ENCODE results near the gene ALG8.

GRCh38 chr11:78056093-78056492 is 83.3 kb downstream of the ALG8 start:
- no peak for TF ChIP-seq CTCF (IDR thresholded peaks at IDR 0.05; ENCODE audit: poor library complexity, severe bottlenecking)
- TF ChIP-seq EZH2 (IDR thresholded peaks at IDR 0.05; ENCODE audit: borderline replicate concordance, insufficient read depth, low read length, poor library complexity, severe bottlenecking), result no peak
- TF ChIP-seq MXI1 (conservative IDR thresholded peaks at IDR 0.05; ENCODE audit: poor library complexity, severe bottlenecking), result no peak
- no peak for TF ChIP-seq TAF1 (IDR thresholded peaks at IDR 0.05; ENCODE audit: low read depth)
- no peak for TF ChIP-seq SMC3 (conservative IDR thresholded peaks at IDR 0.05; ENCODE audit: poor library complexity)
- no peak for TF ChIP-seq POLR2AphosphoS5 (IDR thresholded peaks at IDR 0.05)
- no peak for TF ChIP-seq REST (IDR thresholded peaks at IDR 0.05; ENCODE audit: borderline replicate concordance)
- TF ChIP-seq RAD21 (conservative IDR thresholded peaks at IDR 0.05), result no peak
